Right lobe of liver (tissue), 6 donors: ENCODE measurements around the gene KRTDAP. TPM values are rescaled to one million over a fixed set of nuclear protein-coding genes. Genes with fewer than 3 reads are reported as not detected.

Source experiments
- ATAC-seq, 4 donors: fragments of 200-7000 bp; cut with Tn5 transposase; one replicate each; pipeline ENCODE4 v1.9.1; 2020; ENCODE audit warnings: mild to moderate bottlenecking in 4 of 4, moderate library complexity in 4 of 4
- DNase-seq, 3 donors: peaks; one replicate each; pipeline ENCODE4 v3.0.0-alpha.2; 2020
- H3K27ac ChIP-seq, 3 donors: fragments of 200-600 bp; one replicate each; pipeline ENCODE4 v1.8.0; 2022
- H3K27me3 ChIP-seq, 2 donors: fragments of 200-600 bp; one replicate each; pipeline ENCODE4 v1.8.0; 2022
- H3K36me3 ChIP-seq, 4 donors: fragments of 200-600 bp; sonication (generic) in 1 of 4; one replicate each; pipeline versions ENCODE4 v1.5.1 to v1.8.0; 2017 to 2022; ENCODE audit warnings: control low read depth in 1 of 4
- H3K4me1 ChIP-seq, 4 donors: fragments of 200-600 bp; sonication (generic) in 1 of 4; one replicate each; pipeline versions ENCODE4 v1.5.1 to v1.8.0; 2017 to 2022; ENCODE audit warnings: control low read depth in 1 of 4
- H3K4me3 ChIP-seq, 3 donors: fragments of 200-600 bp; one replicate each; pipeline ENCODE4 v1.8.0; 2022
- H3K9me3 ChIP-seq, 4 donors: fragments of 200-600 bp; sonication (generic) in 1 of 4; one replicate each; pipeline versions ENCODE4 v1.5.1 to v1.8.0; 2017 to 2022; ENCODE audit warnings: control low read depth in 1 of 4
- CTCF ChIP-seq, 4 donors: fragments of 200-600 bp in 3 of 4; fragments of 450-650 bp in 1 of 4; IDR thresholded peaks; one replicate each; pipeline versions ENCODE4 v1.5.1 to v1.8.0; 2016 to 2022; ENCODE audit warnings: antibody characterized with exemption in 4 of 4, mild to moderate bottlenecking in 2 of 4
- POLR2A ChIP-seq: fragments of 450-650 bp; IDR thresholded peaks from one replicate; pipeline ENCODE4 v1.6.1; 2017; ENCODE audit warnings: antibody characterized with exemption, mild to moderate bottlenecking
- WGBS: methylation state at CpG from one replicate; pipeline ENCODE4 v1.1.6; 2018; ENCODE audit warnings: low coverage, low lambda C conversion rate; ENCODE audit not compliant: insufficient coverage; ENCODE audit errors: missing lambda C conversion rate; 5-methylcytosine and 5-hydroxymethylcytosine counted together
- intact Hi-C, 2 donors: fragments of 100-400 bp; cut with DNase I; formaldehyde crosslinking; loops; one replicate each; pipeline versions ENCODE4 v1.11.2 to v1.14.1; 2022
- total RNA-seq, 6 experiments: library from RNA; depleted of rRNA in 2 of 6; stranded (reverse); fragments of >200 nt in 2 of 6; fragmentation: NEBNext Ultra II Directional in 3 of 6; extraction: Animal tissue kit (Norgen Biotek cat#: 25700) in 3 of 6; gene quantifications; one replicate each; pipeline versions ENCODE4 v1.1.0 to v1.2.4, GENCODE V29; 2016 to 2023
- donor health status: DM: no; HTN: yes; CAD: no.
- donor health status: DM: no; HTN: no; CAD: no.
- donor health status: DM: no; HTN: no; CAD: no.
- donor health status: DM: no; HTN: yes; CAD: no.
- donor health status: DM: no; HTN: yes; CAD: no.

Gene KRTDAP
- total RNA-seq, 6 experiments from 2014 or later, result not detected

- Histone ChIP-seq H3K36me3 (no peaks in the 10 kb centered on the region), H3K27ac (no peak overlapping the region), H3K4me1 (no peaks in the 10 kb centered on the region), H3K27me3 (no peaks in the 10 kb centered on the region), H3K9me3 (no peaks in the 10 kb centered on the region), H3K4me3 (no peak overlapping the region)
- 77% methylated on average over 1 of the region's 1 CpG for WGBS
- no peak for DNase-seq
- intact Hi-C loops, result no loop called here
- TF ChIP-seq POLR2A, result no peak
- TF ChIP-seq CTCF (IDR thresholded peaks at IDR 0.05), result no peak
- no peak for ATAC-seq
Observed at GRCh38 chr19:35444735-35445134, 45.5 kb downstream of the KRTDAP start.

GRCh38 chr19:35442091-35442490 is 48.2 kb downstream of the KRTDAP start:
- intact Hi-C loops, result no loop called here
- Histone ChIP-seq H3K4me3 (no peak overlapping the region), H3K4me1 (no peaks in the 10 kb centered on the region), H3K27ac (no peak overlapping the region), H3K27me3 (no peaks in the 10 kb centered on the region), H3K36me3 (no peaks in the 10 kb centered on the region), H3K9me3 (no peaks in the 10 kb centered on the region)
- ATAC-seq (peak in 1 of 4 donors; percentile 35), DNase-seq (peak in 2 of 3 donors; percentile 38 to 66)
- 68% methylated on average over 7 of the region's 7 CpGs for WGBS
- TF ChIP-seq CTCF (IDR thresholded peaks at IDR 0.05) (no peak), POLR2A (no peak)

- H3K27ac ChIP-seq, result no peak overlapping the region
- no peaks in the 10 kb centered on the region for H3K9me3 ChIP-seq
- no peaks in the 10 kb centered on the region for H3K27me3 ChIP-seq
- H3K36me3 ChIP-seq, result no peaks in the 10 kb centered on the region
- WGBS, result 77% methylated on average over 6 of the region's 6 CpGs
- peaks cover 0 to 9% (median under 1%) of the 10 kb centered on the region in 4 donors for H3K4me1 ChIP-seq
- no peak for DNase-seq
- intact Hi-C loops, result no loop called here
- no peak for ATAC-seq
- TF ChIP-seq CTCF (IDR thresholded peaks at IDR 0.05) (no peak), POLR2A (no peak)
- no peak overlapping the region for H3K4me3 ChIP-seq
Observed at GRCh38 chr19:35439921-35440320, 50.3 kb downstream of the KRTDAP start.

- no peaks in the 10 kb centered on the region for H3K27me3 ChIP-seq
- no peak for ATAC-seq
- H3K4me1 ChIP-seq, result peaks cover 0 to 16% (median 1%) of the 10 kb centered on the region in 4 donors
- no peaks in the 10 kb centered on the region for H3K36me3 ChIP-seq
- intact Hi-C loops, result no loop called here
- H3K9me3 ChIP-seq, result no peaks in the 10 kb centered on the region
- H3K4me3 ChIP-seq, result no peak overlapping the region
- WGBS, result 33% methylated on average over 2 of the region's 5 CpGs
- no peak for TF ChIP-seq POLR2A
- TF ChIP-seq CTCF (IDR thresholded peaks at IDR 0.05), result no peak
- peak in 1 of 3 donors; percentile 35 for DNase-seq
- H3K27ac ChIP-seq, result no peak overlapping the region
Observed at GRCh38 chr19:35438527-35438926, 51.7 kb downstream of the KRTDAP start.

- TF ChIP-seq CTCF (IDR thresholded peaks at IDR 0.05) (no peak), POLR2A (no peak)
- peaks cover 0 to 16% (median 1%) of the 10 kb centered on the region in 4 donors for H3K4me1 ChIP-seq
- intact Hi-C loops, result no loop called here
- no peak for DNase-seq
- no peak overlapping the region for H3K27ac ChIP-seq
- H3K36me3 ChIP-seq, result no peaks in the 10 kb centered on the region
- WGBS, result 71% methylated on average over 5 of the region's 5 CpGs
- no peak overlapping the region for H3K4me3 ChIP-seq
- ATAC-seq, result no peak
- no peaks in the 10 kb centered on the region for H3K27me3 ChIP-seq
- H3K9me3 ChIP-seq, result no peaks in the 10 kb centered on the region
Observed at GRCh38 chr19:35438096-35438495, 52.2 kb downstream of the KRTDAP start.
